Thoracic aorta (tissue), 2 donors: ENCODE data around the gene GPR33. TPM values are rescaled to one million over a fixed set of nuclear protein-coding genes. Genes with fewer than 3 reads are reported as not detected.

Experiments used
- ATAC-seq: fragments of 150-250 bp; one replicate; pipeline ENCODE4 v1.8.0; 2017; ENCODE audit warnings: low read depth; ENCODE audit not compliant: insufficient number of reproducible peaks, low FRiP score
- DNase-seq: peaks from one replicate; pipeline ENCODE4 v3.0.0-alpha.2; 2020; ENCODE audit warnings: low spot score
- H3K27ac ChIP-seq, 2 donors: fragments of 200-600 bp; sonication (generic); 1 replicate in 1 of 2; 2 replicates in 1 of 2; pipeline ENCODE4 v1.5.1; 2016; ENCODE audit warnings: mild to moderate bottlenecking in 2 of 2, moderate library complexity in 2 of 2
- H3K27me3 ChIP-seq: fragments of 200-600 bp; sonication (generic); replicated peaks from 2 replicates; pipeline ENCODE4 v1.6.0; 2016; ENCODE audit warnings: mild to moderate bottlenecking; ENCODE audit not compliant: insufficient read depth
- H3K36me3 ChIP-seq: fragments of 200-600 bp; sonication (generic); one replicate; pipeline ENCODE4 v1.5.1; 2016
- H3K4me1 ChIP-seq, 2 donors: fragments of 200-600 bp; sonication (generic); 1 replicate in 1 of 2; 2 replicates in 1 of 2; pipeline versions ENCODE4 v1.5.1 to v1.6.0; 2016; ENCODE audit warnings: low read depth in 2 of 2, mild to moderate bottlenecking in 1 of 2; ENCODE audit not compliant: control insufficient read depth in 1 of 2
- H3K4me3 ChIP-seq: fragments of 200-600 bp; sonication (generic); 2 replicates; pipeline ENCODE4 v1.5.1; 2016; ENCODE audit warnings: mild to moderate bottlenecking
- H3K9me3 ChIP-seq: fragments of 200-600 bp; sonication (generic); 2 replicates; pipeline ENCODE4 v1.5.1; 2016
- total RNA-seq, 2 donors: library from RNA; depleted of rRNA; stranded (reverse); fragments of >200 nt; gene quantifications; one replicate each; pipeline versions ENCODE4 v1.1.0 to v1.2.3, GENCODE V29; 2016
- TF ChIP-seq, protein P1 (sequence below): fragments of 200-600 bp; sonication (generic); IDR thresholded peaks from one replicate; pipeline ENCODE4 v1.5.1; 2019; ENCODE audit warnings: antibody characterized with exemption

GPR33 gene
- total RNA-seq, 2 donors from 2014 or later: not detected

- Histone ChIP-seq H3K36me3 (no peaks in the 10 kb centered on the region), H3K27ac (no peak overlapping the region), H3K9me3 (peaks cover 3% of the 10 kb centered on the region), H3K4me1 (peaks cover 14 to 29% of the 10 kb centered on the region in 2 donors), H3K27me3 (no peaks in the 10 kb centered on the region), H3K4me3 (no peak overlapping the region)
- TF ChIP-seq, protein P1, sequence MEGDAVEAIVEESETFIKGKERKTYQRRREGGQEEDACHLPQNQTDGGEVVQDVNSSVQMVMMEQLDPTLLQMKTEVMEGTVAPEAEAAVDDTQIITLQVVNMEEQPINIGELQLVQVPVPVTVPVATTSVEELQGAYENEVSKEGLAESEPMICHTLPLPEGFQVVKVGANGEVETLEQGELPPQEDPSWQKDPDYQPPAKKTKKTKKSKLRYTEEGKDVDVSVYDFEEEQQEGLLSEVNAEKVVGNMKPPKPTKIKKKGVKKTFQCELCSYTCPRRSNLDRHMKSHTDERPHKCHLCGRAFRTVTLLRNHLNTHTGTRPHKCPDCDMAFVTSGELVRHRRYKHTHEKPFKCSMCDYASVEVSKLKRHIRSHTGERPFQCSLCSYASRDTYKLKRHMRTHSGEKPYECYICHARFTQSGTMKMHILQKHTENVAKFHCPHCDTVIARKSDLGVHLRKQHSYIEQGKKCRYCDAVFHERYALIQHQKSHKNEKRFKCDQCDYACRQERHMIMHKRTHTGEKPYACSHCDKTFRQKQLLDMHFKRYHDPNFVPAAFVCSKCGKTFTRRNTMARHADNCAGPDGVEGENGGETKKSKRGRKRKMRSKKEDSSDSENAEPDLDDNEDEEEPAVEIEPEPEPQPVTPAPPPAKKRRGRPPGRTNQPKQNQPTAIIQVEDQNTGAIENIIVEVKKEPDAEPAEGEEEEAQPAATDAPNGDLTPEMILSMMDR: no peak
- DNase-seq (no peak), ATAC-seq (no peak)
These were observed 14.0 kb upstream of the GPR33 start for GRCh38 chr14:31501870-31502269.

- Histone ChIP-seq H3K4me3 (no peak overlapping the region), H3K27ac (no peak overlapping the region), H3K4me1 (no peaks in the 10 kb centered on the region), H3K27me3 (no peaks in the 10 kb centered on the region), H3K9me3 (no peaks in the 10 kb centered on the region), H3K36me3 (no peaks in the 10 kb centered on the region)
- DNase-seq (no peak), ATAC-seq (no peak)
- TF ChIP-seq, protein P1: no peak
These were observed 5.1 kb upstream of the GPR33 start for GRCh38 chr14:31492759-31493498.

DNA sequence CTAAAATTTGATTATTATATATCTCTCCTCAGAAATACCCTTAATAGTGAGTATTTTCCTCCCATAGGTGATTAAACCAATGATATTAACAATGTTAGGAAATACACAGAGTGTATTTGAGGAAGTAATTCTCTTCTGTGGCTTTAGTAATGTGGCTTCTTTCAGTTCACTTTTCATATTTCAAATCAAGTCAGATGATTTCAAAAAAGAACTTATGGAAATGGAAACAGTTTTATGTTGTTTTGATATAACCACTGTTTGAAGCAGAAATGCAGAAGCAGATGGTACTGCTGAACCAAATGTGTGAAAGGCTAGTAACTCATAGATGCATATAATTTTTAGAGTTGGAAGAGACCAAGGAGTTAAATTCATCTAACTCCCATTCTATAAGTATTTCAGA is 1.9 kb upstream of the GPR33 start:
- Histone ChIP-seq H3K27me3 (no peaks in the 10 kb centered on the region), H3K36me3 (no peaks in the 10 kb centered on the region), H3K27ac (no peak overlapping the region), H3K9me3 (no peaks in the 10 kb centered on the region), H3K4me3 (no peak overlapping the region), H3K4me1 (no peaks in the 10 kb centered on the region)
- no peak for ATAC-seq
- no peak for DNase-seq
- TF ChIP-seq, protein P1: no peak

DNA sequence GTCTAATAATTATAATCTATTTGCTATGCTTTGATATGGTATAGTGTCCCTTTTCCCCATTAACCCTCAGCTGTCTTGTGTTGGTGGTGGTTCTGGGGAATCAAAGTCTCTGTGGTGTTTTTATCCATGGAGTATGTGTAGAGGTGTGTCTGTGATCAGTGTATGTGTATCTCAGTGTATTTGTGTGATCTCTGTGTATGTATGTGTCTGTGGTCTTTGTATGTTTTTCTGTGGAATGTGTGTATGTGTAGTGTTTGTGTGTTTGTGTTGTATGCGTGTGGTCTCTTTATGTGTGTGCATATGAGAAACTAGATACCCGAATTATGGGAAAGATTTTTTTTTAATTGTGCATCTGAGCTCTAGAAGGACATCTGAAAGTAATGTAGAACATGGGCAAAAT is 1.1 kb downstream of the GPR33 start:
- TF ChIP-seq, protein P1: no peak
- ATAC-seq (no peak), DNase-seq (no peak)
- Histone ChIP-seq H3K9me3 (no peaks in the 10 kb centered on the region), H3K27me3 (no peaks in the 10 kb centered on the region), H3K4me1 (no peaks in the 10 kb centered on the region), H3K4me3 (no peak overlapping the region), H3K36me3 (no peaks in the 10 kb centered on the region), H3K27ac (no peak overlapping the region)

GRCh38 chr14:31484754-31485153 is 3.1 kb downstream of the GPR33 start:
- Histone ChIP-seq H3K36me3 (no peaks in the 10 kb centered on the region), H3K4me3 (no peak overlapping the region), H3K9me3 (no peaks in the 10 kb centered on the region), H3K27ac (no peak overlapping the region), H3K4me1 (no peaks in the 10 kb centered on the region), H3K27me3 (no peaks in the 10 kb centered on the region)
- TF ChIP-seq, protein P1: no peak
- DNase-seq (no peak), ATAC-seq (no peak)
